Measurements from ENCODE around the gene PMM1. TPM values are rescaled to one million over a fixed set of nuclear protein-coding genes. Genes with fewer than 3 reads are reported as not detected.
A peak's percentile ranks its signal among the peaks of the same experiment; 100 is the strongest.

The PMM1 gene
- total RNA-seq, 4 donors from 2014 or later: 55.5 to 88.1 (median 83.5) TPM

GRCh38 chr22:41557401-41558240 is 32.0 kb downstream of the PMM1 start:
- TF ChIP-seq EP300 (IDR thresholded peaks at IDR 0.05) (peak in 1 of 2 donors; percentile 59), POLR2A (IDR thresholded peaks at IDR 0.05) (no peak)
- TF ChIP-seq, protein P1, sequence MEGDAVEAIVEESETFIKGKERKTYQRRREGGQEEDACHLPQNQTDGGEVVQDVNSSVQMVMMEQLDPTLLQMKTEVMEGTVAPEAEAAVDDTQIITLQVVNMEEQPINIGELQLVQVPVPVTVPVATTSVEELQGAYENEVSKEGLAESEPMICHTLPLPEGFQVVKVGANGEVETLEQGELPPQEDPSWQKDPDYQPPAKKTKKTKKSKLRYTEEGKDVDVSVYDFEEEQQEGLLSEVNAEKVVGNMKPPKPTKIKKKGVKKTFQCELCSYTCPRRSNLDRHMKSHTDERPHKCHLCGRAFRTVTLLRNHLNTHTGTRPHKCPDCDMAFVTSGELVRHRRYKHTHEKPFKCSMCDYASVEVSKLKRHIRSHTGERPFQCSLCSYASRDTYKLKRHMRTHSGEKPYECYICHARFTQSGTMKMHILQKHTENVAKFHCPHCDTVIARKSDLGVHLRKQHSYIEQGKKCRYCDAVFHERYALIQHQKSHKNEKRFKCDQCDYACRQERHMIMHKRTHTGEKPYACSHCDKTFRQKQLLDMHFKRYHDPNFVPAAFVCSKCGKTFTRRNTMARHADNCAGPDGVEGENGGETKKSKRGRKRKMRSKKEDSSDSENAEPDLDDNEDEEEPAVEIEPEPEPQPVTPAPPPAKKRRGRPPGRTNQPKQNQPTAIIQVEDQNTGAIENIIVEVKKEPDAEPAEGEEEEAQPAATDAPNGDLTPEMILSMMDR (IDR thresholded peaks at IDR 0.05): no peak
- WGBS, 2 donors: 26 to 30% methylated on average over 18 to 19 of the region's 19 CpGs
- Histone ChIP-seq H3K4me3 (peak overlapping the region in 1 of 4 donors; percentile 3), H3K27ac (peak overlapping the region; percentile 46 to 82 (median 66)), H3K9me3 (no peaks in the 10 kb centered on the region), H3K27me3 (no peaks in the 10 kb centered on the region), H3K4me1 (peaks cover 0 to 42% (median 21%) of the 10 kb centered on the region in 4 donors), H3K36me3 (no peaks in the 10 kb centered on the region)
- DNase-seq (ENCODE audit: low spot score in 2 of 2): peak; percentile 51 to 57

DNA sequence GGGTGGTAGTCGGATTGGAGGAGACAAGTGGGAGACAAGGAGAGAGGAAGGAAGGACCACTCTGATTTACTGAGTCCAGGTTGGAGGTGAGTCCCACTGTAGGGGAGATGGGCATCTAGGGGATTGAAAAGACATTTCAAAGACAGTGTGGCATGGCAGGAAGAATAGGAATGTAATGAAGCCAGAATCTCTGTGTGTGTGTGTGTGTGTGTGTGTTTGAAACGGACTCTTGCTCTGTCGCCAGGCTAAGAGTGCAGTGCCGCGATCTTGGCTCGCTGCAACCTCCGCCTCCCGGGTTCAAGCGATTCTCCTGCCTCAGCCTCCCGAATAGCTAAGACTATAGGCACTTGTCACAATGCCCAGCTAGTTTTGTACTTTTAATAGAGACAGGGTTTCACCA is 33.1 kb downstream of the PMM1 start:
- 69 to 74% methylated on average over 10 of the region's 10 CpGs for WGBS, 2 donors
- Histone ChIP-seq H3K4me1 (peaks cover 0 to 42% (median 21%) of the 10 kb centered on the region in 4 donors), H3K9me3 (no peaks in the 10 kb centered on the region), H3K36me3 (no peaks in the 10 kb centered on the region), H3K27ac (peak overlapping the region in 3 of 4 donors; percentile 46 to 82 (median 73)), H3K27me3 (no peaks in the 10 kb centered on the region), H3K4me3 (no peak overlapping the region)
- TF ChIP-seq EP300 (IDR thresholded peaks at IDR 0.05): no peak
- TF ChIP-seq, protein P1 (IDR thresholded peaks at IDR 0.05): no peak
- no peak for TF ChIP-seq POLR2A (IDR thresholded peaks at IDR 0.05)
- DNase-seq (ENCODE audit: low spot score in 2 of 2): no peak

- Histone ChIP-seq H3K36me3 (no peaks in the 10 kb centered on the region), H3K27ac (no peak overlapping the region), H3K27me3 (no peaks in the 10 kb centered on the region), H3K4me3 (no peak overlapping the region), H3K9me3 (no peaks in the 10 kb centered on the region), H3K4me1 (peaks cover 0 to 34% (median 17%) of the 10 kb centered on the region in 4 donors)
- DNase-seq (ENCODE audit: low spot score in 2 of 2): no peak
- TF ChIP-seq POLR2A (IDR thresholded peaks at IDR 0.05): no peak
- TF ChIP-seq EP300 (IDR thresholded peaks at IDR 0.05): no peak
- TF ChIP-seq, protein P1 (IDR thresholded peaks at IDR 0.05): no peak
- 62 to 67% methylated on average over 7 of the region's 7 CpGs for WGBS, 2 donors
These were observed 34.2 kb downstream of the PMM1 start for GRCh38 chr22:41555325-41555982.

GRCh38 chr22:41551877-41552582 is 37.6 kb downstream of the PMM1 start:
- H3K36me3 ChIP-seq: no peaks in the 10 kb centered on the region
- peaks cover 0 to 10% (median 8%) of the 10 kb centered on the region in 4 donors for H3K4me1 ChIP-seq
- H3K9me3 ChIP-seq: no peaks in the 10 kb centered on the region
- no peak for TF ChIP-seq POLR2A (IDR thresholded peaks at IDR 0.05)
- TF ChIP-seq, protein P1 (IDR thresholded peaks at IDR 0.05): no peak
- no peak for TF ChIP-seq EP300 (IDR thresholded peaks at IDR 0.05)
- DNase-seq (ENCODE audit: low spot score in 2 of 2): no peak
- H3K27me3 ChIP-seq: no peaks in the 10 kb centered on the region
- no peak overlapping the region for H3K27ac ChIP-seq
- H3K4me3 ChIP-seq: no peak overlapping the region
- WGBS, 2 donors: 51 to 66% methylated on average over 10 to 11 of the region's 11 CpGs
